T1000 (cell line): ENCODE results near the gene COL4A4.
A peak's percentile ranks its signal among the peaks of the same experiment; 100 is the strongest.
"Not testable (repeated sequence)": the region's sequence is repeated elsewhere in the genome, so short reads cannot be mapped to it uniquely, and the experiment has no call there.

ENCODE experiments used
- DNase-seq: peaks from one replicate; lab custom pipeline; 2025; ENCODE audit warnings: mixed read lengths; lab: John Stamatoyannopoulos, UW

Gene COL4A4

GRCh38 chr2:227115761-227116160, 48.2 kb downstream of the COL4A4 start:
- DNase-seq = no peak

DNA sequence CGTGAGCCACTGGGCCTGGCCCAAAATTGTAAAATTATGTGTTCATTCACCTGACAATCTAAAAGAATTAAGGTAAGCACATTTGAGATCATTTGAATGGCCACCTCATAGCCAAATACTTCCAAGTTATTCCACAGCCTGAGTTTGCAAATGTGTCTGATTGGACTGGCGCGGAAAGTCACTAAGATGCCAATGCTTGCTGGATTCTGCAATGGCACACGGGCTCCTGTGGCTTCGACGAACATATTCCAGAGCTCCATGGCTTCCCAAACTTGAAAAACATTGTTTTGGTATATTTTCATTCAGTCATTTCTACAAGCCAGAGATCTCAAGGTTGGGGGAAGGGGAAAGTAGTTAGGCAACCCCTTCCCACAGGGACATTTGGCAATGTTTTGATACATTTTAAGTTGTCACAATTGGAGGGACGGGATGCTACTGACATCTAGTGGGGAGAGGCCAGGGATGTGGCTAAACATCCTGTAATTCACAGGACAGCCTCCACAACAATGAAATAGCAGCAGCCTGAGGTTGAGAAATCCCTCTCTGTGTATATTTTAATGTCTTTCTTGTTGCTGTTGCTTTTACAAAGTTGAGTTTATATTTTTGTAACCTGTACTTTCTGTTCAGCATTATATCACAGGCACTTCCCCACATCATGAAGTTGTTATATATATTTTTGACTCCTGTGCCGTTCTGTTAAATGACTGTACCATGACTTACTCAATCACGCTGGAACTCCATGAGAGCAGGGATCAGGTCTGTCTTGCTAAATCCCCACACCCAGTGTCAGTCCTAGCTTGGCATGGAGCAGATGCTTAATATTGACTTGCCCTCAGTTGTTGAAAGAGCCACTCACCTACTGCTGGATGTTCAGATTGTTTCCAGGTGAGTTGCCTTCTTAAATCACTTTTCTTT, 56.9 kb downstream of the COL4A4 start:
- peak; percentile 9 for DNase-seq

- no peak for DNase-seq
Observed at GRCh38 chr2:227103583-227103982, 60.4 kb downstream of the COL4A4 start.

- DNase-seq = no peak
Observed at GRCh38 chr2:227099340-227099739, 64.7 kb downstream of the COL4A4 start.

DNA sequence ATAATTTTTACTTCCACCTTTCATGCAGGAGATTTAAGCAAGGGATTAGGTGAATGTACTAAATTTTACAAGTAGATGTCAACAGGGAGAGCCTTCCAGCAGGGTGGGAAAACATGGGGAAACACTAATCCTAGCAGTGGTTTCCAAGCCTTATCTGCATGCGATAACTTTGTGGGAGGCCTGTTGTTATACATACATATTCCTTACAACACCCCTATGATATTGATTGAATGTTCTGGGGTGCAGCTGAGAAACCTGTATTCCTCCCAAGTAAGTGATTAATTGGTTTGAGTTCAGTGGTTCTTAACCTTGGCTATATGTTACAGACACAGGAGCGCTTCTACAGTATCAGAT, 65.9 kb downstream of the COL4A4 start:
- DNase-seq = no peak

- DNase-seq = no peak
Observed at GRCh38 chr2:227097495-227098161, 66.4 kb downstream of the COL4A4 start.

DNA sequence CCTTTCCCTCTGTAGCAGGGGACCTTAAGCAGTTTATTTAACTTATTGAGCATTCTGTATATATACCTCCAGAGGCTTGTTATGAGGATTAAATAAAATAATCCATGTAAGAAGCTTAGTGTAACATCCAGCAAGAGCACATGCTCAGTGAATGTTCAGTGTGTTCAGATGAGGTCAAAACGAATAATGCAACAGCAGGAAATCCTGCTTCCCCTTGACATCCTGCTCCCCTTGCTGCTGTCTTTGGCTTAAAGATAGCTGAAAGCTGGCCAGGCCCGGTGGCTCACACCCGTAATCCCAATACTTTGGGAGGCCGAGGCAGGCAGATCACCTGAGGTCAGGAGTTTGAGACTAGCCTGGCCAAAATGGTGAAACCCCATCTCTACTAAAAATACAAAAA, 68.7 kb downstream of the COL4A4 start:
- no peak for DNase-seq

GRCh38 chr2:227082286-227082685, 81.7 kb downstream of the COL4A4 start:
- no peak for DNase-seq

DNA sequence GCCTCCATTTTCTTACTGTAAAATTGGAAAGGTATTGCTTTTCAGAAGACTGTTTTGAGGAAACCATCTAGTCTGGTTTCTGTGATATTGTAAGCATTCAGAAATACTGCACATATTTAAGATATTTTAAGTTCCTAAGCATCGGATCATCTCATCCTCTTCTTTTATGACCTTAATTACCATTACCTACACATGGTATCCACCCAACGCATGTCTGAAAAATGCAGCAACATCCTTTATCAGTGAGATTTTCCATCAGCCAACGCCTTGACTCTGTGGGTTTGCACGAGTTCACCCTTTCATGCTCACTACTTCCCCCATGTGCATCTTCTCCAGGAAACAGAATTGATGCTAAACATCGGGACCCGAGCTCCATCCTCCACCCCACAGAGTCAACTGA, 84.3 kb downstream of the COL4A4 start:
- DNase-seq = no peak

DNA sequence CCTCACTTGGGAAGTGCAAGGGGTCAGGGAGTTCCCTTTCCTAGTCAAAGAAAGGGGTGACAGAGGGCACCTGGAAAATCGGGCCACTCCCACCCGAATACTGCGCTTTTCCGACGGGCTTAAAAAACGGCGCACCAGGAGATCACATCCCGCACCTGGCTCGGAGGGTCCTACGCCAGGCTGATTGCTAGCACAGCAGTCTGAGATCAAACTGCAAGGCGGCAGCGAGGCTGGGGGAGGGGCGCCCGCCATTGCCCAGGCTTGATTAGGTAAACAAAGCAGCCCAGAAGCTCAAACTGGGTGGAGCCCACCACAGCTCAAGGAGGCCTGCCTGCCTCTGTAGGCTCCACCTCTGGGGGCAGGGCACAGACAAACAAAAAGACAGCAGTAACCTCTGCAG, 98.9 kb downstream of the COL4A4 start:
- DNase-seq = not testable (repeated sequence)

GRCh38 chr2:227058888-227059399, 105.1 kb downstream of the COL4A4 start:
- DNase-seq = no peak

DNA sequence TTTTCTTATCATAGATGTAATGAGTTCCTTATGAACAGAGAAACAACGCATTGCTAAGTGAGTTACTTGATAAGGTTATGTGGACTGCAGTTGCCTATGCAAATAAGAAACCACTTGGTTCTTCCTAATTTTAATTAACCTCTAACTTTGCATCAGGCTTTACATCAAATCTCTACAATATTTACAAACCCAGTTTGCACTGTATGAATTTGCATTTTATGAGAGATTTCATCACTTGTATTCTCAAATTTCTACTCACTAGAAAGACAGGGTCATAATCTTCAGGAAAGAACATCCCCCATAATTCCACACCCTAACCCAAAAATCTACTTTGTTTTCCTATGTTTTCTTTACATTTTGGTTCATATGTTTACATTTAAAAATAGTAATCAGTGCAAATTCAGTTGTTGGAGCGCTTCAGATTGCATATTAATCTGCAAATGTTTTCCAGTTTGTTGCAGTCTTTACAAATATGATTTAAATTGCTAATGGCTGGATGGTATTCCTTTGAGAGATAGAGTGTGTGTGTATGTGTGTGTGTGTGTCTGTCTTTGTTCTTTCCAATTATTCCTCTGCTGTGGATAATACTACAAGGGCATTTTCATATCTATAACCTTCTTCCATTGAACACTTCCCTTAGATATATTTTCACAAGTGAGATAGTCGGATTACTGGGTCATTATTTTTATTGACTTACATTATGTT, 106.1 kb downstream of the COL4A4 start:
- DNase-seq = no peak

DNA sequence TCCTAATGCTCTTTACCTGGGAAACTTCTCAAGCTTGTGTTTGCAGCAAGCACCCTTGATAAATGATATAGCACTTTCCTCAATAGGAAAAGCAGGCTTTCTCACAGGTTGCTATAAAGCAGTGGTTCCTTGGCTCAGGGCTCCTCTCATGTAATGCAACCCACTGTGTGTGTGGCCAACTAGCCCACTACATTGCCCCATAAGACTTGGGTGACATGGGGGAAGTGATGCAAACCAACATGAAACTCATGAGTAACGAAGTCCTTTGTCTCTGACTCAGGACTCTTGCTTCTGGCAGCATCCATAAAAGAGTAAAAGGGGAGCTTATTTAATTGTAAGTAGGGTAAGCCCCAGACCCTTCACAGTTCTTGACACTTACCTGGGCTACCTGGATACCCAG, 106.9 kb downstream of the COL4A4 start:
- DNase-seq = no peak

DNA sequence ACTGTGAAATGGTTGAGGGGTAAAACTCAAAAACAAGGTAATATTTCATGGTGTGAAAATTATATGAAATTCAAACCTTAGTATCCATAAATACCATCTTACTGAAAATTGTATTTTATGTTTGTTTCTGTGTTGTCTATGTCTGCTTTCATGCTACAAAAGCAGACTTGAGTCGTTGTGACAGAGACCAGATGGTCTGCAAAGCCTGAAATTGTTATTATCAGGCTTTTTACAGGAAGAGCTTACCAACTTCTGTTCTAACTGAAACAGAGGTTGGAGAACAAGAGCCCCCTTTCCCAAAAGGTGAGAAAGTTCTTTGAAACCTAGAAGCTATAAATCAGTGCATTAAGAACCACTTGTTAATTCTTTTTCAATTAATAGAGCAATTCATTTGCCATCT, 110.0 kb downstream of the COL4A4 start:
- DNase-seq = no peak

DNA sequence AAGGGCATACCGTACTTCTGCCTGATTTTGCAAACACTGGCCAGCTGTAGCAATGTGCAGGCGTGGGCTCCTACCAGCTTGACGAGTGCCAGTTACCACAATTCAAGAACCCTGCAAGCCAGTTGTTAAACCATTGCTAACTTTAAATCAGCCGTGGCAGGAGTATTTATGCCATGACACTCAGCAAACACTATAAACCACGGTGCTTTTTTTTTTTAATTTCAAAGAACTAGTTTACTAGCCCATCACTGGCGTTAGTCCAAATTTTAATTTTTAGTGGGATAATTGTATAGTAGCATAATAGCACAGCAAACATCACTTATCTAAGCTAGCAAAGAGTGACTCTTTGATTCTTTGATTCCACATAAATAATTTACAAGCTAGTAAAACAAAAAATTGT, 111.1 kb downstream of the COL4A4 start:
- DNase-seq = no peak

DNA sequence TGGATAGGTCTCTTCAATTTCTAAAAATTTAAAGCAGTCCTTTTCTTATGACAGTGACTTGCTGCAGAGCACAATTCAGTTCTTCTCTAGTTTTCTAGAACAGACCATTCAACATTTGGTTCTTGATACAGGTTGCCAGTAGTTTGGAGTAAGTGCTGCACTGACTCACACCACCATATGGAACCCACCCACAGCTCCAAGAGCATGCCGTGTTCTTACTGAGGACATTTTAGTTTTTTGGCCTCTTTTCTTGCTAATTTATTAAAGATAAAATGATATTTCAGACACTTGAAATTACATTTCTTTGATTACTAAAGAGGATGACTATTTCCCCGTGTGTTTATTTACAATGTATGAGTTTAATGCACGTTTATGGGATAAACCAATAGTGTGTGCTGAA, 120.0 kb downstream of the COL4A4 start:
- DNase-seq = no peak

DNA sequence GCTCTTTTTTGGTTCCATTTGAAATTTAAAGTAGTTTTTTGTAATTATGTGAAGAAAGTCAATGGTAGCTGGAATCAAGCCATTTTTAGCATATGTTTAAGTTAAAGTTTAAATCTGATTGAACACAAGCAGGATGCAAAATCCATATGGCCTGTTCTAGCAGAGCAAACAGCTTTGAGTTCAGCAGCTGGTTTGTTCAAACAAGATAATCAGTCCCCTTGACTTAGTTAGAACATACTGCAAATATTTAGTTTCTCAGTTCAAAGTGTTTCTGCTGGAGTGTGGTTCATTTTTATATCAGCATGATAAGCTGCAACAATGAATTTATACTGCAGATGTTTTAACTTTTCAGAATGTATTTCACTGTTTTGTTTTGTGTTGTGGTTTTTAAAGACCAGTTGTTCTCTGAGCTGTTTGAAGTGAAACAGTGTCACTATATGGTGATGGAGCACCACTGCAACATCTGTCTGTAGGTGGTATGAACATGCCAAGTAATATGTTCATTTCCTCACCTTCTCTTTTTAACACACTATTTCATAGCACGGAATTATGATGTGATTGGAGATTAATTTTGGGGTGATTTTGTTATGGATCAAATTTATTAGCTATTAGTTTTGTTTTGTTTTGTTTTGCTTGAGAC, 125.3 kb downstream of the COL4A4 start:
- no peak for DNase-seq

GRCh38 chr2:227036527-227036926, 127.5 kb downstream of the COL4A4 start:
- DNase-seq = no peak

GRCh38 chr2:227035711-227036367, 128.2 kb downstream of the COL4A4 start:
- DNase-seq = no peak

DNA sequence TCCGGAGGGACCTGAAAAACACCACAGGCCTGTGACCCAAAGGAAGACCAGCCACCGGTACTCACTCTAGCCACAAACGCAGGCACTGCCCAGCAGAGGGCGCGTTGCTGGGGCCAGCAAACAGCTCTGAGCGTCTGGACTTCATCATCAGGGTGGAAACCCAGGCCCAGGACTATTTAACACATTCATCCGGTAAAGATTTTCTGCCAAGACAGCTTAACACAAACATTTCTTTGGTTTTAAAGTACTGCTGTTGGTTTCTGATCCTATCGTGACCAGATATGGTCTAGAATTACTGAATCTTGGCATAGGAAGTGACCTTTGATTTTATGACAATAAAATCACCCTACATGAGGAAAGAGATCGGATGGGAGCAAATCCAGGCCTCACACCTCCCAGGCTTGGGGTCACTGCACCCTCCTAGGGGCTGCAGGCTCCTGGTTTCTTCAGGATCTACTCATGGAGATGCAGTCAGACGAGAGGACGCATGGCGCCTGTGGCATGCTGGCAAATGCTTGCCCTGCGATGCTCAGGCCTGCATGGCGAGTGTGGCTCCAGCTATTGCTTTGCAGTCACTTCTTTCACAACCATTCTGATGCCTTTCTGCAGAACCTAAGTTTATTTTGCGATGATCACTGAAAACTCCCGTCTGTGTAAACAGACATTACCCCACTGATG, 130.4 kb downstream of the COL4A4 start:
- no peak for DNase-seq

GRCh38 chr2:227031379-227031778, 132.6 kb downstream of the COL4A4 start:
- no peak for DNase-seq
